ENCODE results near the gene SLC37A1. TPM values are rescaled to one million over a fixed set of nuclear protein-coding genes. Genes with fewer than 3 reads are reported as not detected.

Gene SLC37A1
- total RNA-seq, 1 experiment from 2014 or later = 6.7 TPM

Other genes with a start within 250 kb of the SLC37A1 start
- not detected in 2 replicates for gene TFF3, start 198.4 kb upstream of the SLC37A1 start, total RNA-seq (2014; rRNA removed; shearing (Covaris generic))
- not detected in 2 replicates for gene TFF2, start 162.9 kb upstream of the SLC37A1 start, total RNA-seq (2014; rRNA removed; shearing (Covaris generic))
- gene TFF1, start 147.3 kb upstream of the SLC37A1 start, total RNA-seq (2014; rRNA removed; shearing (Covaris generic)) = not detected in 2 replicates
- 3.2 and 6.9 TPM in 2 replicates for gene TMPRSS3, start 117.8 kb upstream of the SLC37A1 start, total RNA-seq (2014; rRNA removed; shearing (Covaris generic))
- gene UBASH3A, start 110.0 kb upstream of the SLC37A1 start, total RNA-seq (2014; rRNA removed; shearing (Covaris generic)) = not detected in 2 replicates
- gene RSPH1, start 17.6 kb upstream of the SLC37A1 start, total RNA-seq (2014; rRNA removed; shearing (Covaris generic)) = not detected in 2 replicates
- 2.7 and 6.4 TPM in 2 replicates for gene PDE9A, start 139.8 kb downstream of the SLC37A1 start, total RNA-seq (2014; rRNA removed; shearing (Covaris generic))

Measured in H4 (cell line).